ENCODE data around the gene KCNT2.

KCNT2 gene

DNA sequence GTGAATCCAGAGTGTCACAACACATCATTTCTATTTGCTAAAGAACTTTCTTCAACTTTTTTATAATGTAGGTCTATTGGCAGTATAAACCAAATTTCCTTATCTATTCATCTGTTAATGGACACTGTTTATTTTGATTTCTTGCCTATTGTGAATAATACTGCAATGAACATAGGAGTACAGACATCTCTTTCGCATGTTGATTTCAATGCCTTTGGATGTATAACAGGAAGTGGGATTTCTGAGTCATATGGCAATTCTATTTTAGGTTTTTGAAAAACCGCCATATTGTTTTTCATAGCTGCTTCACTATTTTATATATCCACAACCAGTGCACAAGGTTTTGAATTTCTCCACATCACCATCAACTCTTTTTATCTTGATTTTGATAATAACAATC lies 198.7 kb downstream of the KCNT2 start:
- Histone ChIP-seq H3K9me3 (ENCODE audit: control insufficient read depth, insufficient read depth, low read length) (no peaks in the 10 kb centered on the region), H3K4me2 (ENCODE audit: low read length) (no peak overlapping the region), H3K27me3 (ENCODE audit: control insufficient read depth, low read length) (no peaks in the 10 kb centered on the region), H4K20me1 (ENCODE audit: control insufficient read depth, insufficient read depth, low read depth, low read length) (no peaks in the 10 kb centered on the region), H3K79me2 (ENCODE audit: control insufficient read depth, low read length) (no peaks in the 10 kb centered on the region), H3K4me1 (ENCODE audit: control insufficient read depth, low read length) (no peaks in the 10 kb centered on the region), H3K36me3 (ENCODE audit: control insufficient read depth, low read length) (no peaks in the 10 kb centered on the region), H3F3A (ENCODE audit: control insufficient read depth, insufficient read depth) (no peaks in the 10 kb centered on the region), H3K9me2 (replicated peaks; ENCODE audit: control insufficient read depth, low read length) (no peaks in the 10 kb centered on the region), H3K27ac (ENCODE audit: low read depth, low read length) (no peak overlapping the region), H3K4me3 (ENCODE audit: low read length) (no peak overlapping the region)
- TF ChIP-seq, protein P1, sequence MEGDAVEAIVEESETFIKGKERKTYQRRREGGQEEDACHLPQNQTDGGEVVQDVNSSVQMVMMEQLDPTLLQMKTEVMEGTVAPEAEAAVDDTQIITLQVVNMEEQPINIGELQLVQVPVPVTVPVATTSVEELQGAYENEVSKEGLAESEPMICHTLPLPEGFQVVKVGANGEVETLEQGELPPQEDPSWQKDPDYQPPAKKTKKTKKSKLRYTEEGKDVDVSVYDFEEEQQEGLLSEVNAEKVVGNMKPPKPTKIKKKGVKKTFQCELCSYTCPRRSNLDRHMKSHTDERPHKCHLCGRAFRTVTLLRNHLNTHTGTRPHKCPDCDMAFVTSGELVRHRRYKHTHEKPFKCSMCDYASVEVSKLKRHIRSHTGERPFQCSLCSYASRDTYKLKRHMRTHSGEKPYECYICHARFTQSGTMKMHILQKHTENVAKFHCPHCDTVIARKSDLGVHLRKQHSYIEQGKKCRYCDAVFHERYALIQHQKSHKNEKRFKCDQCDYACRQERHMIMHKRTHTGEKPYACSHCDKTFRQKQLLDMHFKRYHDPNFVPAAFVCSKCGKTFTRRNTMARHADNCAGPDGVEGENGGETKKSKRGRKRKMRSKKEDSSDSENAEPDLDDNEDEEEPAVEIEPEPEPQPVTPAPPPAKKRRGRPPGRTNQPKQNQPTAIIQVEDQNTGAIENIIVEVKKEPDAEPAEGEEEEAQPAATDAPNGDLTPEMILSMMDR (IDR thresholded peaks at IDR 0.05; ENCODE audit: low read depth, low read length, poor library complexity, severe bottlenecking), result no peak
- TF ChIP-seq EZH2phosphoT487 (IDR thresholded peaks at IDR 0.05; ENCODE audit: borderline replicate concordance, low read length), result no peak

DNA sequence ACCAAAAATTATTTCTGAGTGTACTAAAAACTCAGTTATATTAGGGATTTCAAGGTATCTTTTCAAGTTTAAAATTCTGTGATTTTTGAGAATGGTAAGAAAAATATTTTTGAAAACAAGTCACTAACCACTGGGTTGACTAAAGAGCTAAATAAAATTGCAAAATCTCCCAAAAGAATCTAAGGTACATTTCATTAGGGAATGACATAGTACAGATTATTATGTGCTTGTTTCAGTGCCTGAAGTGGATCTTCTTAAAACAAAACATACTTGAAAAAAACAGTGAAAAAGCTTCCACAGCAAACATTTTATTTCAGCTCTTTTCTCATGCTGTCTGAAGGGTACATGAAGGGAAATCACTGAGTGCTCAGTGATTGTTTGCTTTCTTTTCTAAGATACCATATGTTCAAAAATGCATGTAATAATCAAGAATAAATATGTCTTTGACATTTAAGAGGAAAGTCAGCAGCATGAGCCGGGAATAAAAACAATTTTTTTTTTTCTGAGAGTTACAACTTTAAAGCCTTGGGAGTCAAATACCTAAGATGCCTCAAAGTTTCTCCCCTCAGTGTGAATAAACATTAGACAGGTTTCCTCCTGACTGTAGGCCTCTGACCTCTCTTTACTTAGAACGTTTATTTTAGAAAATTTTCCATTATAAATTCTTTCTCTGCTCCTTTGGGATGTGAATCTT lies 200.7 kb downstream of the KCNT2 start:
- H3K36me3 ChIP-seq (ENCODE audit: control insufficient read depth, low read length), result no peaks in the 10 kb centered on the region
- H3K27ac ChIP-seq (ENCODE audit: low read depth, low read length), result no peak overlapping the region
- H3K9me2 ChIP-seq (replicated peaks; ENCODE audit: control insufficient read depth, low read length), result no peaks in the 10 kb centered on the region
- H3K79me2 ChIP-seq (ENCODE audit: control insufficient read depth, low read length), result no peaks in the 10 kb centered on the region
- no peak overlapping the region for H3K4me3 ChIP-seq (ENCODE audit: low read length)
- H4K20me1 ChIP-seq (ENCODE audit: control insufficient read depth, insufficient read depth, low read depth, low read length), result no peaks in the 10 kb centered on the region
- H3F3A ChIP-seq (ENCODE audit: control insufficient read depth, insufficient read depth), result no peaks in the 10 kb centered on the region
- H3K4me1 ChIP-seq (ENCODE audit: control insufficient read depth, low read length), result no peaks in the 10 kb centered on the region
- no peaks in the 10 kb centered on the region for H3K27me3 ChIP-seq (ENCODE audit: control insufficient read depth, low read length)
- TF ChIP-seq, protein P1 (IDR thresholded peaks at IDR 0.05; ENCODE audit: low read depth, low read length, poor library complexity, severe bottlenecking), result no peak
- TF ChIP-seq EZH2phosphoT487 (IDR thresholded peaks at IDR 0.05; ENCODE audit: borderline replicate concordance, low read length), result no peak
- no peak overlapping the region for H3K4me2 ChIP-seq (ENCODE audit: low read length)
- no peaks in the 10 kb centered on the region for H3K9me3 ChIP-seq (ENCODE audit: control insufficient read depth, insufficient read depth, low read length)

GRCh38 chr1:196405839-196406238 lies 202.4 kb downstream of the KCNT2 start:
- TF ChIP-seq EZH2phosphoT487 (IDR thresholded peaks at IDR 0.05; ENCODE audit: borderline replicate concordance, low read length), result no peak
- TF ChIP-seq, protein P1 (IDR thresholded peaks at IDR 0.05; ENCODE audit: low read depth, low read length, poor library complexity, severe bottlenecking), result no peak
- H3K9me2 ChIP-seq (replicated peaks; ENCODE audit: control insufficient read depth, low read length), result no peaks in the 10 kb centered on the region
- no peaks in the 10 kb centered on the region for H3K4me1 ChIP-seq (ENCODE audit: control insufficient read depth, low read length)
- H3K36me3 ChIP-seq (ENCODE audit: control insufficient read depth, low read length), result no peaks in the 10 kb centered on the region
- no peak overlapping the region for H3K4me2 ChIP-seq (ENCODE audit: low read length)
- H3K27me3 ChIP-seq (ENCODE audit: control insufficient read depth, low read length), result no peaks in the 10 kb centered on the region
- no peaks in the 10 kb centered on the region for H3K79me2 ChIP-seq (ENCODE audit: control insufficient read depth, low read length)
- H3K4me3 ChIP-seq (ENCODE audit: low read length), result no peak overlapping the region
- no peaks in the 10 kb centered on the region for H4K20me1 ChIP-seq (ENCODE audit: control insufficient read depth, insufficient read depth, low read depth, low read length)
- H3F3A ChIP-seq (ENCODE audit: control insufficient read depth, insufficient read depth), result no peaks in the 10 kb centered on the region
- no peak overlapping the region for H3K27ac ChIP-seq (ENCODE audit: low read depth, low read length)
- H3K9me3 ChIP-seq (ENCODE audit: control insufficient read depth, insufficient read depth, low read length), result no peaks in the 10 kb centered on the region

Measured in DOHH2 (cell line).